ENCODE results near the gene CEACAM18. TPM values are rescaled to one million over a fixed set of nuclear protein-coding genes. Genes with fewer than 3 reads are reported as not detected.

Gene CEACAM18
- total and polyA plus RNA-seq, 4 donors, result not detected

DNA sequence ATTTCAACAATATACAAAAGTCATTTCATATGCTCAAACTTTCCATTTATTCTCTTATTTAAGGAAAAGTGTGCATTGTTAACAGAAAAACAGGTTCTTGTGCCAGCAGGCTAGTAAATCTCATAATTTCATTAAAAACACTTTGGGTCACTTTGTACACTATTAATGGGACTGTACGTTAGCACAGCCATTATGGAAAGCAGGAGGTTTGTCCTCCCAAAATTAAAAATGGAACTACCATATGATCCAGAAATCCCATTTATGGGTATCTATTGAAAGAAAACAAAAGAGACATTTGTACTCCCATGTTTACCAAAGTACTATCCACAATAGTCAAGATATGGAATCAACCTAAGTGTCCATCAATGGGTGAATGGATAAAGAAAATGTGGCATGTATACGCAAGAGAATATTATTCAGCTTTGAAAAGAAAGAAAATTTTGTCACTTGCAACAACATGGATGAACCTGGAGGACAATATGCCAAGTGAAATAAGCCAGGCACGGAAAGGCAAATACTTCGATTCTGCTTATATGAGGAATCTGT, 61.6 kb downstream of the CEACAM18 start:
- H3K36me3 ChIP-seq (ENCODE audit: control insufficient read depth in 4 of 4, insufficient read depth in 4 of 4, low read length in 4 of 4), result no peaks in the 10 kb centered on the region
- ATAC-seq (ENCODE audit: insufficient read depth, low FRiP score) (no peak), DNase-seq (no peak)
- TF ChIP-seq, protein P1, sequence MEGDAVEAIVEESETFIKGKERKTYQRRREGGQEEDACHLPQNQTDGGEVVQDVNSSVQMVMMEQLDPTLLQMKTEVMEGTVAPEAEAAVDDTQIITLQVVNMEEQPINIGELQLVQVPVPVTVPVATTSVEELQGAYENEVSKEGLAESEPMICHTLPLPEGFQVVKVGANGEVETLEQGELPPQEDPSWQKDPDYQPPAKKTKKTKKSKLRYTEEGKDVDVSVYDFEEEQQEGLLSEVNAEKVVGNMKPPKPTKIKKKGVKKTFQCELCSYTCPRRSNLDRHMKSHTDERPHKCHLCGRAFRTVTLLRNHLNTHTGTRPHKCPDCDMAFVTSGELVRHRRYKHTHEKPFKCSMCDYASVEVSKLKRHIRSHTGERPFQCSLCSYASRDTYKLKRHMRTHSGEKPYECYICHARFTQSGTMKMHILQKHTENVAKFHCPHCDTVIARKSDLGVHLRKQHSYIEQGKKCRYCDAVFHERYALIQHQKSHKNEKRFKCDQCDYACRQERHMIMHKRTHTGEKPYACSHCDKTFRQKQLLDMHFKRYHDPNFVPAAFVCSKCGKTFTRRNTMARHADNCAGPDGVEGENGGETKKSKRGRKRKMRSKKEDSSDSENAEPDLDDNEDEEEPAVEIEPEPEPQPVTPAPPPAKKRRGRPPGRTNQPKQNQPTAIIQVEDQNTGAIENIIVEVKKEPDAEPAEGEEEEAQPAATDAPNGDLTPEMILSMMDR (IDR thresholded peaks at IDR 0.05; ENCODE audit: control extremely low read depth, extremely low read depth), result no peak
- no peaks in the 10 kb centered on the region for H3K4me1 ChIP-seq (ENCODE audit: control insufficient read depth in 5 of 5, insufficient read depth in 5 of 5, low read length in 5 of 5)
- peaks cover 0 to 3% (median 0%) of the 10 kb centered on the region in 3 donors for H3K27me3 ChIP-seq (ENCODE audit: control insufficient read depth in 3 of 3, insufficient read depth in 3 of 3, low read length in 2 of 3)
- no peak overlapping the region for H3K4me3 ChIP-seq
- 88 to 95% methylated on average over 4 of the region's 4 CpGs for WGBS, 2 donors
- H3K27ac ChIP-seq (ENCODE audit: low read depth in 1 of 2, low read length in 1 of 2), result no peak overlapping the region
- H3K9ac ChIP-seq (ENCODE audit: insufficient read depth in 1 of 2, low read length in 2 of 2), result no peak overlapping the region
- H3K9me3 ChIP-seq (ENCODE audit: control insufficient read depth in 4 of 4, insufficient read depth in 3 of 4, low read length in 3 of 4), result peaks cover 0 to 15% (median 0%) of the 10 kb centered on the region in 4 donors

Small RNA genes lying within 50 kb of the gene (small RNA-seq; reads per million reads assigned to genes)
- not detected for gene AC020914.3 (ENCODE audit: low replicate concordance)
- not detected for gene AC020914.5 (ENCODE audit: low replicate concordance)

Other genes starting within 250 kb of the CEACAM18 start
- not detected for gene SIGLECL1, start 227.5 kb upstream of the CEACAM18 start, total RNA-seq
- gene SIGLECL1, start 227.5 kb upstream of the CEACAM18 start, polyA plus RNA-seq, result under 1 TPM in 1 of 2 donors, not detected in 1; 0.03 TPM
- gene IGLON5, start 166.9 kb upstream of the CEACAM18 start, total RNA-seq, result under 1 TPM; 0.09 to 0.43 TPM
- gene IGLON5, start 166.9 kb upstream of the CEACAM18 start, polyA plus RNA-seq, result under 1 TPM in 1 of 2 donors, not detected in 1; 0.18 TPM
- 1 to 10 TPM in 1 of 2 donors, under 1 TPM in 1; 0.57 to 3.1 TPM for gene VSIG10L, start 136.4 kb upstream of the CEACAM18 start, total RNA-seq
- 1 to 10 TPM; 1.8 to 3.7 TPM for gene VSIG10L, start 136.4 kb upstream of the CEACAM18 start, polyA plus RNA-seq
- 100 to 1,000 TPM in 1 of 2 donors, 10 to 100 TPM in 1; 36.8 to 101 TPM for gene ETFB, start 112.2 kb upstream of the CEACAM18 start, total RNA-seq
- 100 to 1,000 TPM; 104 to 118 TPM for gene ETFB, start 112.2 kb upstream of the CEACAM18 start, polyA plus RNA-seq
- gene CLDND2, start 109.5 kb upstream of the CEACAM18 start, total RNA-seq, result under 1 TPM in 1 of 2 donors, not detected in 1; 0.92 TPM
- gene CLDND2, start 109.5 kb upstream of the CEACAM18 start, polyA plus RNA-seq, result under 1 TPM; 0.45 to 0.66 TPM
- gene NKG7, start 105.9 kb upstream of the CEACAM18 start, total RNA-seq, result 10 to 100 TPM; 12.7 to 16.9 TPM
- 100 to 1,000 TPM in 1 of 2 donors, 10 to 100 TPM in 1; 12.7 to 328 TPM for gene NKG7, start 105.9 kb upstream of the CEACAM18 start, polyA plus RNA-seq
- not detected for gene LIM2, start 90.6 kb upstream of the CEACAM18 start, total RNA-seq
- not detected for gene LIM2, start 90.6 kb upstream of the CEACAM18 start, polyA plus RNA-seq
- under 1 TPM in 1 of 2 donors, not detected in 1; 0.64 TPM for gene C19orf84, start 87.9 kb upstream of the CEACAM18 start, total RNA-seq
- gene C19orf84, start 87.9 kb upstream of the CEACAM18 start, polyA plus RNA-seq, result under 1 TPM; 0.08 to 0.31 TPM
- 10 to 100 TPM in 1 of 2 donors, 1 to 10 TPM in 1; 6.8 to 53.1 TPM for gene SIGLEC10, start 60.9 kb upstream of the CEACAM18 start, total RNA-seq
- gene SIGLEC10, start 60.9 kb upstream of the CEACAM18 start, polyA plus RNA-seq, result 100 to 1,000 TPM in 1 of 2 donors, 1 to 10 TPM in 1; 3.4 to 248 TPM
- under 1 TPM; 0.34 to 0.77 TPM for gene SIGLEC8, start 20.1 kb upstream of the CEACAM18 start, total RNA-seq
- gene SIGLEC8, start 20.1 kb upstream of the CEACAM18 start, polyA plus RNA-seq, result under 1 TPM; 0.22 to 0.28 TPM
- 1 to 10 TPM in 1 of 2 donors, under 1 TPM in 1; 0.28 to 3.5 TPM for gene SIGLEC12, start 23.3 kb downstream of the CEACAM18 start, total RNA-seq
- 1 to 10 TPM in 1 of 2 donors, under 1 TPM in 1; 0.12 to 5.1 TPM for gene SIGLEC12, start 23.3 kb downstream of the CEACAM18 start, polyA plus RNA-seq
- 1 to 10 TPM in 1 of 2 donors, under 1 TPM in 1; 0.23 to 5.3 TPM for gene SIGLEC6, start 53.1 kb downstream of the CEACAM18 start, total RNA-seq
- gene SIGLEC6, start 53.1 kb downstream of the CEACAM18 start, polyA plus RNA-seq, result under 1 TPM; 0.37 to 0.53 TPM
- gene ZNF175, start 92.7 kb downstream of the CEACAM18 start, total RNA-seq, result 10 to 100 TPM in 1 of 2 donors, 1 to 10 TPM in 1; 8.4 to 11.4 TPM
- 1 to 10 TPM; 2.5 to 3.3 TPM for gene ZNF175, start 92.7 kb downstream of the CEACAM18 start, polyA plus RNA-seq
- 1 to 10 TPM; 1.6 to 2.2 TPM for gene SIGLEC5, start 151.9 kb downstream of the CEACAM18 start, total RNA-seq
- not detected for gene SIGLEC5, start 151.9 kb downstream of the CEACAM18 start, polyA plus RNA-seq
- gene SIGLEC14, start 168.3 kb downstream of the CEACAM18 start, total RNA-seq, result 10 to 100 TPM in 1 of 2 donors, 1 to 10 TPM in 1; 2.7 to 46.4 TPM
- gene SIGLEC14, start 168.3 kb downstream of the CEACAM18 start, polyA plus RNA-seq, result 100 to 1,000 TPM in 1 of 2 donors, 1 to 10 TPM in 1; 2.9 to 101 TPM
- gene SPACA6, start 214.8 kb downstream of the CEACAM18 start, total RNA-seq, result 10 to 100 TPM in 1 of 2 donors, 1 to 10 TPM in 1; 7.0 to 19.7 TPM
- 10 to 100 TPM in 1 of 2 donors, 1 to 10 TPM in 1; 9.8 to 20.7 TPM for gene SPACA6, start 214.8 kb downstream of the CEACAM18 start, polyA plus RNA-seq
- 1 to 10 TPM in 1 of 2 donors, under 1 TPM in 1; 0.64 to 1.8 TPM for gene HAS1, start 245.5 kb downstream of the CEACAM18 start, total RNA-seq
- 1 to 10 TPM in 1 of 2 donors, under 1 TPM in 1; 0.52 to 7.2 TPM for gene HAS1, start 245.5 kb downstream of the CEACAM18 start, polyA plus RNA-seq